ENCODE data around the gene RASGRP4.

DNA sequence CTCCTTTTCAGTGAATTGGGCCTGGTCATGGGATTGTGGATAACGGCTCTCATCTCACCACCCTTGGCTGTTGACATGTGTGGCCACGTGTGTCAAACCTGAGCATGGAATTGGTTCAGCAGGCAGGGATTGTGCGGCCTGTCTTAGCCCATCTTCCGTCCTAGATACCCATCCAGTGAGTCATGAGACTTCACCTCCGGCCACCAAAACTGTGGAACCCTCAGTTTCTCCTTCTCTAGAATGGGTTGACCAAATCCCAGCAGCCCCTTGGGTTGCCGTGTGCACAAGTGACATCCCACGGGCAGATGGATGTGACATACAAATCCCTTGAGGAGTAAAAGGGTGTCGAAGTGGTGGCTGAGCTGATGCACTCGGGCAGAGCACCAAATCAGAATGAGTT is 44.9 kb downstream of the RASGRP4 start:
- TF ChIP-seq SUZ12 (IDR thresholded peaks at IDR 0.05; ENCODE audit: extremely low read depth, insufficient read depth, insufficient read length) (no peak), YY1 (IDR thresholded peaks at IDR 0.05; ENCODE audit: insufficient read depth, insufficient read length) (no peak)
